ENCODE data around the gene CHCHD10. TPM values are rescaled to one million over a fixed set of nuclear protein-coding genes. Genes with fewer than 3 reads are reported as not detected.
A peak's percentile ranks its signal among the peaks of the same experiment; 100 is the strongest.

The CHCHD10 gene
- total and polyA plus RNA-seq, 2 of the 13 experiments (the other 11 are each of a cell fraction or from before 2014, with no cell fraction given): 37.0 to 62.8 TPM

DNA sequence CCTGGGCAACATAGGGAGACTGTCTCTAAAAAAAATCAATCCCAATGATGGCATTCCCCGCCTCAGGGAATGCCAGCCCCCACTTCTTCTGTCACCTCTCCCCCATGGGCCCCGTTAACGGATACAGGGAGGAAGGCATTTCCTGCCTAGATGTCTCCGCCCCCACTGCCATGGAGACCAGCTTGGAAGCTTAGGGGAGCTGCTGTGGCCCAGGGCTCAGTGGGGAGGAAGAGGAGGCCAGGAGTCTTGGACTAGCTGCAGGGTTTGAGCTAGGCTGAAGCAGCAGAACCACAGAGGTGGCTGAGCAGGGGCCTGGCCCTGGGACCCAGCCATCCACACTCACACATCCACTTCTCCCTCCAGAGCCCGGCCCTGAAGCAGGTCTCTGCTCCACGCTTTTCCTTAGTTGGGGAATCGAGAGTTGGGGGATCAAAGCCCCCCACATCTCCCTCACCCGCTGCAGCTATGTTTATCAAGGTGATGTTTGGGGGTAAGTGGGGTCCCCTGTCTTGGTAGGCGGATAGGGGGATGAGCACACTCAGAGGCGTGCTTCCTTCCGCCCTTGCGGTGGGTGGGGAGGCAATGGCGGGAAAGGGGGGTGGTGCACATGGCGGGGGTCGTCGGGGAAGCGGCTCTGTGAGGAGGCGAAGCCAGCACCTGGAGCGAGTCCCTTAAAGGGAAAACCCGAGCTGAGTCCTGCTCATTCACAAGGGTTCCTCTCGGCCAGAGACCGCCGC is 4.8 kb downstream of the CHCHD10 start, which contains the start of gene C22orf15 (continued):
- TF ChIP-seq, protein P1, sequence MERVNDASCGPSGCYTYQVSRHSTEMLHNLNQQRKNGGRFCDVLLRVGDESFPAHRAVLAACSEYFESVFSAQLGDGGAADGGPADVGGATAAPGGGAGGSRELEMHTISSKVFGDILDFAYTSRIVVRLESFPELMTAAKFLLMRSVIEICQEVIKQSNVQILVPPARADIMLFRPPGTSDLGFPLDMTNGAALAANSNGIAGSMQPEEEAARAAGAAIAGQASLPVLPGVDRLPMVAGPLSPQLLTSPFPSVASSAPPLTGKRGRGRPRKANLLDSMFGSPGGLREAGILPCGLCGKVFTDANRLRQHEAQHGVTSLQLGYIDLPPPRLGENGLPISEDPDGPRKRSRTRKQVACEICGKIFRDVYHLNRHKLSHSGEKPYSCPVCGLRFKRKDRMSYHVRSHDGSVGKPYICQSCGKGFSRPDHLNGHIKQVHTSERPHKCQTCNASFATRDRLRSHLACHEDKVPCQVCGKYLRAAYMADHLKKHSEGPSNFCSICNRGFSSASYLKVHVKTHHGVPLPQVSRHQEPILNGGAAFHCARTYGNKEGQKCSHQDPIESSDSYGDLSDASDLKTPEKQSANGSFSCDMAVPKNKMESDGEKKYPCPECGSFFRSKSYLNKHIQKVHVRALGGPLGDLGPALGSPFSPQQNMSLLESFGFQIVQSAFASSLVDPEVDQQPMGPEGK (CRISPR knock-in tag; IDR thresholded peaks at IDR 0.05): 0 out of 2 replicates have a peak, but pooled peaks have one; percentile 23
- TF ChIP-seq, protein P2, sequence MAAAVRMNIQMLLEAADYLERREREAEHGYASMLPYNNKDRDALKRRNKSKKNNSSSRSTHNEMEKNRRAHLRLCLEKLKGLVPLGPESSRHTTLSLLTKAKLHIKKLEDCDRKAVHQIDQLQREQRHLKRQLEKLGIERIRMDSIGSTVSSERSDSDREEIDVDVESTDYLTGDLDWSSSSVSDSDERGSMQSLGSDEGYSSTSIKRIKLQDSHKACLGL (CRISPR knock-in tag; IDR thresholded peaks at IDR 0.05): no peak
- TF ChIP-seq, protein P3, sequence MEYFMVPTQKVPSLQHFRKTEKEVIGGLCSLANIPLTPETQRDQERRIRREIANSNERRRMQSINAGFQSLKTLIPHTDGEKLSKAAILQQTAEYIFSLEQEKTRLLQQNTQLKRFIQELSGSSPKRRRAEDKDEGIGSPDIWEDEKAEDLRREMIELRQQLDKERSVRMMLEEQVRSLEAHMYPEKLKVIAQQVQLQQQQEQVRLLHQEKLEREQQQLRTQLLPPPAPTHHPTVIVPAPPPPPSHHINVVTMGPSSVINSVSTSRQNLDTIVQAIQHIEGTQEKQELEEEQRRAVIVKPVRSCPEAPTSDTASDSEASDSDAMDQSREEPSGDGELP (IDR thresholded peaks at IDR 0.05; ENCODE audit: borderline replicate concordance, low read depth): no peak
- TF ChIP-seq TCF12 (IDR thresholded peaks at IDR 0.05): no peak
- no peak for TF ChIP-seq TCF12 (CRISPR knock-in tag; IDR thresholded peaks at IDR 0.05)
- TF ChIP-seq RBFOX2 (IDR thresholded peaks at IDR 0.05; ENCODE audit: low read depth, low read length): 0 out of 2 replicates have a peak, but pooled peaks have one; percentile 8

DNA sequence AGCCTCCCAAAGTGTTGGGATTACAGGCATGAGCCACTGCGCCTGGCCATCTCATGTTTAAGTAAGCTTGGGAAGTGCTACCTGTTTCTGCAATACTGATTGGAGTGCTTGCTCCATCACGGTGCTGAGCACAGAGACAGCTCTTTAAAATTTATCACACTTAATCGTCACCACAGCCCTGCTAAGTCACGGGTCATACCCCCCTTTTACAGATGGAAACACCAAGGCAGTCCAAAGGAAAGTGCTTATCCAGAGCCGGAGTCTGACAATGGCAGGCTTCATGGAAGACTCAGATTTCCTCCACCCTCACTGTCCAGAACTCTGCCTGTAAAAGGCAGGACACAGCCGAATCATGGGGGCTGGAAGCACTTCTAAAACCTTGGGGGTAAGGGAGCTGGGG is 7.7 kb downstream of the CHCHD10 start:
- Histone ChIP-seq H4K20me1 (ENCODE audit: insufficient read depth, low read length) (no peaks in the 10 kb centered on the region), H3K79me2 (ENCODE audit: insufficient read depth, low read length) (no peaks in the 10 kb centered on the region), H3K4me2 (ENCODE audit: low read depth, low read length) (no peak overlapping the region), H3K27ac (ENCODE audit: extremely low read length, insufficient read depth, low read length) (no peak overlapping the region), H3K4me3 (replicated peaks in 1 of 3; ENCODE audit: insufficient read depth in 1 of 3, low read depth in 2 of 3, low read length in 3 of 3) (no peak overlapping the region), H3K9ac (ENCODE audit: insufficient read depth, low read depth, low read length) (no peak overlapping the region), H3K36me3 (replicated peaks in 1 of 2; ENCODE audit: control insufficient read depth in 1 of 2, insufficient read depth in 2 of 2, low read length in 2 of 2) (peaks cover 0 to 1% of the 10 kb centered on the region in 2 experiments; a peak in 2 of 5 replicates), H2AFZ (ENCODE audit: low read length) (no peak overlapping the region), H3K4me1 (ENCODE audit: insufficient read depth, low read length) (peaks cover 18% of the 10 kb centered on the region), H3K9me3 (ENCODE audit: low read length) (no peaks in the 10 kb centered on the region), H3K27me3 (ENCODE audit: control insufficient read depth in 1 of 2, insufficient read depth in 2 of 2, low read length in 2 of 2) (no peaks in the 10 kb centered on the region; a peak in 1 of 5 replicates)
- ATAC-seq: no peak
- ChIA-PET POLR2A (interaction anchor here (0.6 to 2.3 kb wide), 5 partner anchors 9 to 59 kb away, joined by 3 to 7 read pairs (median 4); partner anchors contain the start of gene ZNF70), CTCF (ENCODE audit: low intra/inter-chr PET ratio, low total read pairs) (no interaction called here)
- DNase-seq (ENCODE audit: low spot score): no peak
- BruUV-seq (replicated peaks): no TSS peak
- intact Hi-C loops (cut with micrococcal nuclease; ENCODE audit: unreplicated experiment): no loop called here
- FAIRE-seq: no peak
- 81% methylated on average over 5 of the region's 6 CpGs for WGBS (ENCODE audit: low lambda C conversion rate)
- in situ Hi-C loops (cut with HindIII; ENCODE audit: extremely low pct_ligation_motif_present, low pct_unique_long_range_greater_than_20kb): no loop called here
- TF ChIP-seq SRSF1 (optimal IDR thresholded peaks at IDR 0.05; ENCODE audit: low read depth, low read length) (no peak), EP300 (IDR thresholded peaks at IDR 0.05; ENCODE audit: low read depth in 2 of 2, low read length in 2 of 2) (no peak), EP300 (CRISPR knock-in tag; IDR thresholded peaks at IDR 0.05; ENCODE audit: borderline replicate concordance) (no peak), POLR2A (IDR thresholded peaks at IDR 0.05; ENCODE audit: insufficient read depth in 1 of 2, low read depth in 2 of 2, low read length in 2 of 2) (0 out of 4 replicates have a peak, but pooled peaks of 1 of the 2 experiments have one; percentile 25), ZNF629 (CRISPR knock-in tag; conservative IDR thresholded peaks at IDR 0.05) (peak; percentile 66), KMT2A (CRISPR knock-in tag; IDR thresholded peaks at IDR 0.05) (no peak), ARHGAP35 (CRISPR knock-in tag; IDR thresholded peaks at IDR 0.05; ENCODE audit: borderline replicate concordance) (no peak), ZKSCAN5 (CRISPR knock-in tag; IDR thresholded peaks at IDR 0.05) (no peak), MED8 (CRISPR knock-in tag; IDR thresholded peaks at IDR 0.05; ENCODE audit: insufficient replicate concordance) (no peak), ZNF563 (CRISPR knock-in tag; IDR thresholded peaks at IDR 0.05) (no peak), MBD4 (IDR thresholded peaks at IDR 0.05; ENCODE audit: borderline replicate concordance, low read length) (no peak), ZNF674 (CRISPR knock-in tag; IDR thresholded peaks at IDR 0.05; ENCODE audit: low read depth) (no peak), ZBTB42 (CRISPR knock-in tag; IDR thresholded peaks at IDR 0.05) (no peak), AKAP8 (CRISPR knock-in tag; IDR thresholded peaks at IDR 0.05) (no peak)
- TF ChIP-seq, protein P4, sequence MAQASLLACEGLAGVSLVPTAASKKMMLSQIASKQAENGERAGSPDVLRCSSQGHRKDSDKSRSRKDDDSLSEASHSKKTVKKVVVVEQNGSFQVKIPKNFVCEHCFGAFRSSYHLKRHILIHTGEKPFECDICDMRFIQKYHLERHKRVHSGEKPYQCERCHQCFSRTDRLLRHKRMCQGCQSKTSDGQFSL (CRISPR knock-in tag; IDR thresholded peaks at IDR 0.05): no peak
